ENCODE data around the gene CCDC24. TPM values are rescaled to one million over a fixed set of nuclear protein-coding genes. Genes with fewer than 3 reads are reported as not detected.
A peak's percentile ranks its signal among the peaks of the same experiment; 100 is the strongest.

The CCDC24 gene
- total and polyA plus RNA-seq, 2 of the 13 experiments (the other 11 are each of a cell fraction or from before 2014, with no cell fraction given) = 1.4 to 2.9 TPM

DNA sequence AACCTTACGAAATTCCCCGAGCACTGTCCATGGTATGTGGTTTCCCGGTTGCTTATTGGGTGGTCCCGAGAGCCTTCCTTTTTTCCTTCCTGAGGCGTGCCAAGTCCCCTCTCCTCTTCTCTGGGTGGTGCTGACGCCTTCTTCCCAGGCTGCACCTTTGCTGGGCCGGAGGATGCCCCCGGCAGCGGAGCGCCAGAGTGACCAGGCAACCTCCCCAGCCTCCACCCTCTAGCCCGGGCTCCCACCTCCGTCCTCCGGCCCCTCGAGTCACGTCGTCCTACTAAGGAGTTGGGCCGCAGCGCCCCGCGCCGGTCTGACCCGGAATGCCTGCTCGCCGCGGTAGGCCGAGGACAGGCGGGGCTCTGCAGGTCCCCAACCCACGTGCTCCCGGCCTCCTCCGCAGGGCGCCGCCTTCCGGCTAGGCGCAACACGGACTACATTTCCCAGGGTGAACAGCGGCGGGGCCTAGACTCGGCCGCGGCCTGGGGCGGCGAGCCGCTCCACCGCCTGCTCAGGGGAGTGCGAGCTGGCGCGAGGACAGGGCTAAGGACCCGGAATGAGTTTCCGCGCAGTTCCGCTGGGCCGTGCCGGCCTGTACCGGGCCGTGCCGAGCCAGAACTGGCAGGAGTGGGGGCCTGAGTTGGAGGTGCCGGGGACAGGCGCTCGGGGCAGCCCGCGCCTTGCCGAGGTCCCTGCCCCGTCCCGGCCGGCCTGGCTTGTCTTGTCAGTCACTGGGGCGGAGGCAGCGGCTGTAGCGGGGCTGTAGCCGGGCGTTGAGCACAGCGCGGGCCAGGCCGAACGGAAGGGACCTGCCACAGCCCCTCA lies 45.0 kb upstream of the CCDC24 start, which contains the start of gene IPO13 (continued):
- TF ChIP-seq ZNF776 (CRISPR knock-in tag; IDR thresholded peaks at IDR 0.05) (peak; percentile 85), ATF1 (CRISPR knock-in tag; IDR thresholded peaks at IDR 0.05) (no peak; the same call in 1 of the 2 replicates), ZNF563 (CRISPR knock-in tag; IDR thresholded peaks at IDR 0.05) (peak; percentile 52; the same call in 1 of the 2 replicates), SETDB1 (CRISPR knock-in tag; IDR thresholded peaks at IDR 0.05; ENCODE audit: borderline replicate concordance) (peak; percentile 83; the same call in 1 of the 2 replicates), ELF1 (CRISPR knock-in tag; IDR thresholded peaks at IDR 0.05) (peak; percentile 98), ISX (CRISPR knock-in tag; conservative IDR thresholded peaks at IDR 0.05) (no peak), HINFP (CRISPR knock-in tag; IDR thresholded peaks at IDR 0.05; ENCODE audit: low read depth) (peak; percentile 83), ATF2 (CRISPR knock-in tag; IDR thresholded peaks at IDR 0.05) (peak; percentile 77), SP5 (CRISPR knock-in tag; IDR thresholded peaks at IDR 0.05; ENCODE audit: borderline replicate concordance, low read depth) (peak; percentile 43; the same call in 1 of the 2 replicates), ZNF503 (CRISPR knock-in tag; IDR thresholded peaks at IDR 0.05) (no peak), POGZ (CRISPR knock-in tag; IDR thresholded peaks at IDR 0.05) (peak; percentile 82), CBX1 (IDR thresholded peaks at IDR 0.05; ENCODE audit: low read depth) (no peak), ZNF432 (CRISPR knock-in tag; IDR thresholded peaks at IDR 0.05; ENCODE audit: borderline replicate concordance) (no peak), TBP (CRISPR knock-in tag; IDR thresholded peaks at IDR 0.05) (no peak; the same call in 1 of the 2 replicates), HMGA1 (CRISPR knock-in tag; conservative IDR thresholded peaks at IDR 0.05) (no peak), TARDBP (CRISPR knock-in tag; IDR thresholded peaks at IDR 0.05) (peak; percentile 96), ZNF589 (CRISPR knock-in tag; conservative IDR thresholded peaks at IDR 0.05) (peak; percentile 64; the same call in 1 of the 2 replicates), HMG20B (CRISPR knock-in tag; conservative IDR thresholded peaks at IDR 0.05) (no peak), CEBPG (CRISPR knock-in tag; IDR thresholded peaks at IDR 0.05) (no peak)
- TF ChIP-seq, protein P1, sequence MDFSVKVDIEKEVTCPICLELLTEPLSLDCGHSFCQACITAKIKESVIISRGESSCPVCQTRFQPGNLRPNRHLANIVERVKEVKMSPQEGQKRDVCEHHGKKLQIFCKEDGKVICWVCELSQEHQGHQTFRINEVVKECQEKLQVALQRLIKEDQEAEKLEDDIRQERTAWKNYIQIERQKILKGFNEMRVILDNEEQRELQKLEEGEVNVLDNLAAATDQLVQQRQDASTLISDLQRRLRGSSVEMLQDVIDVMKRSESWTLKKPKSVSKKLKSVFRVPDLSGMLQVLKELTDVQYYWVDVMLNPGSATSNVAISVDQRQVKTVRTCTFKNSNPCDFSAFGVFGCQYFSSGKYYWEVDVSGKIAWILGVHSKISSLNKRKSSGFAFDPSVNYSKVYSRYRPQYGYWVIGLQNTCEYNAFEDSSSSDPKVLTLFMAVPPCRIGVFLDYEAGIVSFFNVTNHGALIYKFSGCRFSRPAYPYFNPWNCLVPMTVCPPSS (IDR thresholded peaks at IDR 0.05) = no peak
- TF ChIP-seq, protein P2, sequence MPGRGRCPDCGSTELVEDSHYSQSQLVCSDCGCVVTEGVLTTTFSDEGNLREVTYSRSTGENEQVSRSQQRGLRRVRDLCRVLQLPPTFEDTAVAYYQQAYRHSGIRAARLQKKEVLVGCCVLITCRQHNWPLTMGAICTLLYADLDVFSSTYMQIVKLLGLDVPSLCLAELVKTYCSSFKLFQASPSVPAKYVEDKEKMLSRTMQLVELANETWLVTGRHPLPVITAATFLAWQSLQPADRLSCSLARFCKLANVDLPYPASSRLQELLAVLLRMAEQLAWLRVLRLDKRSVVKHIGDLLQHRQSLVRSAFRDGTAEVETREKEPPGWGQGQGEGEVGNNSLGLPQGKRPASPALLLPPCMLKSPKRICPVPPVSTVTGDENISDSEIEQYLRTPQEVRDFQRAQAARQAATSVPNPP (CRISPR knock-in tag; IDR thresholded peaks at IDR 0.05) = peak; percentile 61; the same call in 1 of the 2 replicates
- TF ChIP-seq, protein P3, sequence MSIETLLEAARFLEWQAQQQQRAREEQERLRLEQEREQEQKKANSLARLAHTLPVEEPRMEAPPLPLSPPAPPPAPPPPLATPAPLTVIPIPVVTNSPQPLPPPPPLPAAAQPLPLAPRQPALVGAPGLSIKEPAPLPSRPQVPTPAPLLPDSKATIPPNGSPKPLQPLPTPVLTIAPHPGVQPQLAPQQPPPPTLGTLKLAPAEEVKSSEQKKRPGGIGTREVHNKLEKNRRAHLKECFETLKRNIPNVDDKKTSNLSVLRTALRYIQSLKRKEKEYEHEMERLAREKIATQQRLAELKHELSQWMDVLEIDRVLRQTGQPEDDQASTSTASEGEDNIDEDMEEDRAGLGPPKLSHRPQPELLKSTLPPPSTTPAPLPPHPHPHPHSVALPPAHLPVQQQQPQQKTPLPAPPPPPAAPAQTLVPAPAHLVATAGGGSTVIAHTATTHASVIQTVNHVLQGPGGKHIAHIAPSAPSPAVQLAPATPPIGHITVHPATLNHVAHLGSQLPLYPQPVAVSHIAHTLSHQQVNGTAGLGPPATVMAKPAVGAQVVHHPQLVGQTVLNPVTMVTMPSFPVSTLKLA (IDR thresholded peaks at IDR 0.05) = peak; percentile 90

All from HepG2 (cell line).